ENCODE measurements around the gene PIP5K1C. TPM values are rescaled to one million over a fixed set of nuclear protein-coding genes. Genes with fewer than 3 reads are reported as not detected.

Gene PIP5K1C
- total RNA-seq, 1 experiment from 2014 or later, result 20.0 TPM

GRCh38 chr19:3671680-3672574 is 28.3 kb downstream of the PIP5K1C start:
- Histone ChIP-seq H4K20me1 (ENCODE audit: insufficient read depth) (no peaks in the 10 kb centered on the region; the same call in 1 of the 2 replicates), H3K4me2 (no peak overlapping the region), H3K36me3 (ENCODE audit: low read depth) (no peaks in the 10 kb centered on the region), H3F3A (ENCODE audit: insufficient read depth, low read depth) (no peaks in the 10 kb centered on the region), H2AFZ (no peak overlapping the region), H3K9me3 (ENCODE audit: insufficient read depth, low read depth) (no peaks in the 10 kb centered on the region), H3K79me2 (ENCODE audit: low read depth) (no peaks in the 10 kb centered on the region), H3K4me3 (no peak overlapping the region), H3K9me2 (ENCODE audit: insufficient read depth) (no peaks in the 10 kb centered on the region), H3K27me3 (ENCODE audit: insufficient read depth, low read depth) (no peaks in the 10 kb centered on the region), H3K4me1 (replicated peaks; ENCODE audit: insufficient read depth) (no peaks in the 10 kb centered on the region), H3K27ac (no peak overlapping the region)
- BruUV-seq (replicated peaks), result no TSS peak
- DNase-seq, result no peak
- POLR2A ChIA-PET (ENCODE audit: unreplicated experiment), result no interaction called here
- TF ChIP-seq CTCF (conservative IDR thresholded peaks at IDR 0.05) (no peak), EZH2 (IDR thresholded peaks at IDR 0.05; ENCODE audit: low read depth) (no peak)
- CTCF ChIA-PET, result no interaction called here
- intact Hi-C loops (cut with micrococcal nuclease; ENCODE audit: unreplicated experiment), result no loop called here

GRCh38 chr19:3670796-3671679 is 29.2 kb downstream of the PIP5K1C start:
- no peaks in the 10 kb centered on the region for H3K9me2 ChIP-seq (ENCODE audit: insufficient read depth)
- no peaks in the 10 kb centered on the region; the same call in 1 of the 2 replicates for H4K20me1 ChIP-seq (ENCODE audit: insufficient read depth)
- H3F3A ChIP-seq (ENCODE audit: insufficient read depth, low read depth), result no peaks in the 10 kb centered on the region
- no peaks in the 10 kb centered on the region for H3K4me1 ChIP-seq (replicated peaks; ENCODE audit: insufficient read depth)
- BruUV-seq (replicated peaks), result no TSS peak
- no peaks in the 10 kb centered on the region for H3K9me3 ChIP-seq (ENCODE audit: insufficient read depth, low read depth)
- ChIA-PET POLR2A (ENCODE audit: unreplicated experiment) (no interaction called here), CTCF (no interaction called here)
- no peaks in the 10 kb centered on the region for H3K27me3 ChIP-seq (ENCODE audit: insufficient read depth, low read depth)
- H2AFZ ChIP-seq, result no peak overlapping the region
- no peak overlapping the region for H3K4me2 ChIP-seq
- H3K27ac ChIP-seq, result no peak overlapping the region
- H3K4me3 ChIP-seq, result no peak overlapping the region
- TF ChIP-seq EZH2 (IDR thresholded peaks at IDR 0.05; ENCODE audit: low read depth) (no peak), CTCF (conservative IDR thresholded peaks at IDR 0.05) (no peak)
- intact Hi-C loops (cut with micrococcal nuclease; ENCODE audit: unreplicated experiment), result no loop called here
- H3K79me2 ChIP-seq (ENCODE audit: low read depth), result no peaks in the 10 kb centered on the region
- no peaks in the 10 kb centered on the region for H3K36me3 ChIP-seq (ENCODE audit: low read depth)
- DNase-seq, result no peak

GRCh38 chr19:3669947-3670795 is 30.1 kb downstream of the PIP5K1C start:
- BruUV-seq (replicated peaks), result no TSS peak
- H3K36me3 ChIP-seq (ENCODE audit: low read depth), result no peaks in the 10 kb centered on the region

More at GRCh38 chr19:3669947-3670795, 30.1 kb downstream of the PIP5K1C start:
- H3K27ac ChIP-seq, result no peak overlapping the region
- TF ChIP-seq CTCF (conservative IDR thresholded peaks at IDR 0.05) (no peak), EZH2 (IDR thresholded peaks at IDR 0.05; ENCODE audit: low read depth) (no peak)
- no peaks in the 10 kb centered on the region for H3K9me3 ChIP-seq (ENCODE audit: insufficient read depth, low read depth)
- no peaks in the 10 kb centered on the region for H3K9me2 ChIP-seq (ENCODE audit: insufficient read depth)
- no peak overlapping the region for H3K4me3 ChIP-seq
- no peaks in the 10 kb centered on the region for H3F3A ChIP-seq (ENCODE audit: insufficient read depth, low read depth)
- H3K27me3 ChIP-seq (ENCODE audit: insufficient read depth, low read depth), result no peaks in the 10 kb centered on the region
- ChIA-PET POLR2A (ENCODE audit: unreplicated experiment) (no interaction called here), CTCF (no interaction called here)
- no peaks in the 10 kb centered on the region; the same call in 1 of the 2 replicates for H4K20me1 ChIP-seq (ENCODE audit: insufficient read depth)
- H2AFZ ChIP-seq, result no peak overlapping the region
- H3K4me1 ChIP-seq (replicated peaks; ENCODE audit: insufficient read depth), result no peaks in the 10 kb centered on the region
- no peak overlapping the region for H3K4me2 ChIP-seq
- intact Hi-C loops (cut with micrococcal nuclease; ENCODE audit: unreplicated experiment), result loop anchor here (5.0 kb wide), 1 partner anchor 537 kb away; no protein-coding TSS in a partner anchor
- H3K79me2 ChIP-seq (ENCODE audit: low read depth), result no peaks in the 10 kb centered on the region
- no peak for DNase-seq
